ENCODE measurements around the gene SNTG2.

The SNTG2 gene

GRCh38 chr2:1168846-1169245 lies 218.2 kb downstream of the SNTG2 start:
- H3K4me3 ChIP-seq (ENCODE audit: low read depth, low read length): no peak overlapping the region
- no peak for DNase-seq (ENCODE audit: low read depth)
- TF ChIP-seq CTCF (IDR thresholded peaks at IDR 0.05; ENCODE audit: control insufficient read depth, extremely low read depth, insufficient read depth): no peak

GRCh38 chr2:1169291-1169949 lies 218.8 kb downstream of the SNTG2 start:
- H3K4me3 ChIP-seq (ENCODE audit: low read depth, low read length): no peak overlapping the region
- no peak for TF ChIP-seq CTCF (IDR thresholded peaks at IDR 0.05; ENCODE audit: control insufficient read depth, extremely low read depth, insufficient read depth)
- DNase-seq (ENCODE audit: low read depth): no peak

GRCh38 chr2:1170241-1170640 lies 219.6 kb downstream of the SNTG2 start:
- TF ChIP-seq CTCF (IDR thresholded peaks at IDR 0.05; ENCODE audit: control insufficient read depth, extremely low read depth, insufficient read depth): no peak
- no peak for DNase-seq (ENCODE audit: low read depth)
- no peak overlapping the region for H3K4me3 ChIP-seq (ENCODE audit: low read depth, low read length)

- DNase-seq (ENCODE audit: low read depth): no peak
- H3K4me3 ChIP-seq (ENCODE audit: low read depth, low read length): no peak overlapping the region
- TF ChIP-seq CTCF (IDR thresholded peaks at IDR 0.05; ENCODE audit: control insufficient read depth, extremely low read depth, insufficient read depth): no peak
Observed at GRCh38 chr2:1170711-1171110, 220.1 kb downstream of the SNTG2 start.

GRCh38 chr2:1173528-1173927 lies 222.9 kb downstream of the SNTG2 start:
- DNase-seq (ENCODE audit: low read depth): no peak
- no peak for TF ChIP-seq CTCF (IDR thresholded peaks at IDR 0.05; ENCODE audit: control insufficient read depth, extremely low read depth, insufficient read depth)
- no peak overlapping the region for H3K4me3 ChIP-seq (ENCODE audit: low read depth, low read length)

- DNase-seq (ENCODE audit: low read depth): no peak
- no peak for TF ChIP-seq CTCF (IDR thresholded peaks at IDR 0.05; ENCODE audit: control insufficient read depth, extremely low read depth, insufficient read depth)
- H3K4me3 ChIP-seq (ENCODE audit: low read depth, low read length): no peak overlapping the region
Observed at GRCh38 chr2:1181893-1182292, 231.2 kb downstream of the SNTG2 start.

- H3K4me3 ChIP-seq (ENCODE audit: low read depth, low read length): no peak overlapping the region
- DNase-seq (ENCODE audit: low read depth): no peak
- TF ChIP-seq CTCF (IDR thresholded peaks at IDR 0.05; ENCODE audit: control insufficient read depth, extremely low read depth, insufficient read depth): no peak
Observed at GRCh38 chr2:1183300-1183699, 232.7 kb downstream of the SNTG2 start.

Measured in LNCaP clone FGC (cell line).